ENCODE measurements around the gene CFAP221.

Gene CFAP221

GRCh38 chr2:119702918-119703401 lies 158.7 kb downstream of the CFAP221 start:
- peak; percentile 52 for DNase-seq

DNA sequence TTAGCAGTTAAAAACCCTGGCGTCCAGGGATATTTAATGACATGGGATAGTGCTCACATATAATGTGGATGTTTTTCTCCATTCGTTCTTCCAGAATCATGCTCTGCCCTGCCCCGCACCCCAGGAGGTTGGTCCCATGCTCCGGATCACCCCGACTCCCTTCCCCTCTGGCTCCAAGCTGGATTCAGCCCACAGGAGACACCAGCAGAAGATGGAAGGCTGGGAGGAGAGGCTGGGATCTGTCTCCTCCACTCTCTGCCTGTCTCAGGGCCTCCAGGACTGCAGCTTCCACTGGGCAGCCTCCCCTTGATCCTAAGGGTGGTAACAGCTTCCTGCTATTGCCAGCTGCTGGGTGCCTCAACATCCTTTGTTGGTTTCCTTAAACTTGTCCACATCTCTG lies 159.3 kb downstream of the CFAP221 start:
- no peak for DNase-seq

- DNase-seq = no peak
Observed at GRCh38 chr2:119704670-119705120, 160.4 kb downstream of the CFAP221 start.

DNA sequence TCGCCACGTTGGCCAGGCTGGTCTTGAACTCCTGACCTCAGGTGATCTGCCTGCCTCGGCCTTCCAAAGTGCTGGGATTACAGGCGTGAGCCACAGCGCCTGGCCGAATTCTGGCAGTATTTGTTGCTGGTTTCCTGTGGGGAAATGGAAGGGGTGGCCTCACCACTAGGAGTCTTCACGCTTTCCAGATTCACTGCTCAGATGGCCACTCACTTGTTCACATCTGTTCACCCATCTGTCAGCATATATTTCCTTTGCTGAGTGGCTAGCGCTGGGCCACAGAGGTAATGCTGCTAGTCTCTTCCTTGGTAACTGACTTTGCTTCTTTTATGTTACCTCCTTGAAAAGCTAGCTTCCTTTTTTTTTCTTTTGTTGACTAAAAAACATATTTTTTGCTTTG lies 162.0 kb downstream of the CFAP221 start:
- no peak for DNase-seq
